ENCODE results near the gene PTPN6.
"Not testable (repeated sequence)": the region's sequence is repeated elsewhere in the genome, so short reads cannot be mapped to it uniquely, and the experiment has no call there.

Gene PTPN6

DNA sequence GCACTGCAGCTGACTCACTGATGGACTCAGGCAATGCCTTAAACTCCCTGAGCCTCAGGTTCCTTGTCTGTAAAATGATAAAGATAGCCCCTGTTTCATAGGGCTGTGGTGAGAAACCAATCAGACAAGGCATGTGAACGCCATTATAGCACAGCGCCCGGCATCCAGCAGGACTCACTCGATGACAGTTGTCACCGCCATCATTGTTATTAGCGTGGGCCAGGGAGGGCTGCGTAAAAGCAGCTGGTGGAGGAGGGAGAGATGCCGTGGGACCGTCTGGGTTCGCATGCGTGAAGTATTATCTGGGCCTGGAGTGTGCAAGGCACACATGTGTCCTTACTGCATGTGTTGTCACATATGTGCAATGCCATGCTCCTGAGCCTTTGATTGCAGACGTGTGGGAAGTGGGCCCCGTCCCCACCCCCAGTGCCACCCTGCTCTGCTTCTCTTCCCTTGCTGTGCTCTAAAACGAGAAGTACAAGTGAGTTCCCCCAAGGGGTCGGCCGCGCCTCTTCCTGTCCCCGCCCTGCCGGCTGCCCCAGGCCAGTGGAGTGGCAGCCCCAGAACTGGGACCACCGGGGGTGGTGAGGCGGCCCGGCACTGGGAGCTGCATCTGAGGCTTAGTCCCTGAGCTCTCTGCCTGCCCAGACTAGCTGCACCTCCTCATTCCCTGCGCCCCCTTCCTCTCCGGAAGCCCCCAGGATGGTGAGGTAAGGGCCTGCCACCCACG is at the start of gene PTPN6:
Gene PTPN6, plus strand, starts transcription at position 546 of the 730 bp plus-strand sequence. Its CDS starts 157 bp downstream, at position 703.
- DNase-seq, result peak; percentile 62

DNA sequence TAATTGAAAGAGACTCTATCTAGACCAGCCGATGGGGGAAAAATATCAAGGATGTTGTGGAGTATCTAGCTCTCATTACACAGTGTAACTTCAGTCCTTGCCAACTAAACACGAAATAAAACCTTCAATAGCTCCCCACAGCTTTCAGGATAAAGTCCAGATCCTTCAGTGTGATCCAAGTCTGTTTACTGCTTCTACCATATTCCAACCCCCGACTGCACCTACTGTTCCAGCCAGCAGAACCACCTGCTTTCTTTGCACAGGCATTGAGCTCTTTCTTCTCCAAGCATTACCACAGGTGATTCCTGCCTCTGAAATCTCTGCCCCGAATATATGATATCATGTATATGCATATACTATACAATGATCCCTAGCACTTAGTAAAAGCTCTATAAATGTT is 48.7 kb upstream of the PTPN6 start:
- DNase-seq, result no peak

DNA sequence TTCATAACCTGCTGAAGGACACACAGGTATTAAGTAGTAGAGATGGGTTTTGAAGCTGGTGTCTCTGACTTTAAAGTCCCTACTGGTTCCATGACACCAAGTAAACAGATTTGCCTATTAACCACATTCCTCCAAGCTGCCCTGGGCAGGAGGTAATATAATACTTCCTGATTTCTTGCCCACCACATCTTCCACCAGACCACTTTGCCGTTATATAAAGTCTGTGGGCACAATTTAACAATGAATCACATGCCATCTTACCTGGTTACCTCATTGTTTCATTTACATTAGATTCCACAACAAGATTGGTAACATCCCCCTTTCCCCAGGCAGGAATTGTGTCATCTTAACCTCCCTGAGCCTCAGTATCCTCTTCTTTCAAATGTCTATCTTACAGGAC is 47.4 kb upstream of the PTPN6 start:
- no peak for DNase-seq

- DNase-seq, result peak; percentile 95
Observed at GRCh38 chr12:6904280-6905276, 46.6 kb upstream of the PTPN6 start, which contains the start of gene LRRC23. Gene LRRC23 (plus strand): TSS chr12:6904822. CDS start chr12:6905634, 812 bp downstream.

DNA sequence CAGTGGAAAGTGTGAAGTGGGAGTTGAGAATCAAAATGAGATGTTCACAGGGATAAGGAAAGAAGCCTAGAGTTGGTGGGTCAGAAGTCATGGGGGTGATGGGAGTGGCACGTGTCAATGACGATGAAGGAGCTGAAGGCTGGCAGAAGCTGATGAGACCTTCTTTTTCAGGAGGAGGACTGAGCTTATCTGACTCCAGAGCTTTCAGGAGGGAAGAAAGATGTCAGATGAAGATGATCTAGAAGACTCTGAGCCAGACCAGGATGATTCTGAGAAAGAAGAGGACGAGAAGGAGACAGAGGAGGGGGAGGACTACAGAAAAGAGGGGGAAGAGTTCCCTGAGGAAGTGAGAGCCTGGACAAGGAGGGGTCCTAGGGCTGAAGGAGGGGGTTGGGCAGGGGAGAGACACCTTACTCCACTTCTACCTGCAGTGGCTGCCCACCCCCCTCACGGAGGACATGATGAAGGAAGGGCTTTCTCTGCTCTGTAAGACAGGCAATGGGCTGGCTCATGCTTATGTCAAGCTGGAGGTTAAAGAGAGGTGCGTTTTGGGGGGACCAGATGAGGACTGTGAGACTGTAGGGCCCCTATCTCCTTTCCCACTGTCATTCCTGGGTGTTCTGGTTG is 45.6 kb upstream of the PTPN6 start:
- DNase-seq, result no peak

GRCh38 chr12:6908141-6908540 is 43.0 kb upstream of the PTPN6 start:
- DNase-seq, result not testable (repeated sequence)

DNA sequence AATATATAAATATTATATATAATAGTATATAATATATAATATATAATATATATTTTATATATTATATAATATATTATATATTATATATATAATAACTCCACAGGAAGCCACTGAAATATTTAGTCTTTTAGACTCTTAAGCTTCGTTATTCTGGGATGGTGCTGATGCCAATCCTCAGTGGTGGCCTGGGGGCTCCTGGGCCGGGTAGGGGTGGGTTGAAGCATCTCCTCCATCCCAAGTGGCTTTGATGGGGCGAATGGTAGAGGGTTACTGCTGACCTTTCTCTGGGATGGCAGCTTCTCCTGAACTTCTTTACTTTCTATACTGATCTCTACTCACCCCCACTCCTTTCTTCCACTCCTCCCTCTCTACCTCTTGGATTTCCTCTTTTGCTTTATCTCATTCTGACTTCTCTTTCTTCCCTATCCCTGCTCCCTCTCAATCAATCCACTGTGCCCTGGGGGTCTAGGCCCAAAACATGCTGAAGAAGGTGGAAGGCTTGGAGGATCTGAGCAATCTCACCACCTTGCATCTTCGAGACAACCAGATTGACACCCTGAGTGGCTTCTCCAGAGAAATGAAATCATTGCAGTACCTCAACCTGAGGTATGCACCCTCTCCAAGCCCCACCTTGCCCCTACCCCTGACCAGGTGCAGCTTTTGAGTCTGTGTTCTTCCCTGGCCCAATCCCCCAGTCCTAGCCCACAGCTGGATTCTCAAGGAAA is 41.6 kb upstream of the PTPN6 start:
- DNase-seq, result no peak

DNA sequence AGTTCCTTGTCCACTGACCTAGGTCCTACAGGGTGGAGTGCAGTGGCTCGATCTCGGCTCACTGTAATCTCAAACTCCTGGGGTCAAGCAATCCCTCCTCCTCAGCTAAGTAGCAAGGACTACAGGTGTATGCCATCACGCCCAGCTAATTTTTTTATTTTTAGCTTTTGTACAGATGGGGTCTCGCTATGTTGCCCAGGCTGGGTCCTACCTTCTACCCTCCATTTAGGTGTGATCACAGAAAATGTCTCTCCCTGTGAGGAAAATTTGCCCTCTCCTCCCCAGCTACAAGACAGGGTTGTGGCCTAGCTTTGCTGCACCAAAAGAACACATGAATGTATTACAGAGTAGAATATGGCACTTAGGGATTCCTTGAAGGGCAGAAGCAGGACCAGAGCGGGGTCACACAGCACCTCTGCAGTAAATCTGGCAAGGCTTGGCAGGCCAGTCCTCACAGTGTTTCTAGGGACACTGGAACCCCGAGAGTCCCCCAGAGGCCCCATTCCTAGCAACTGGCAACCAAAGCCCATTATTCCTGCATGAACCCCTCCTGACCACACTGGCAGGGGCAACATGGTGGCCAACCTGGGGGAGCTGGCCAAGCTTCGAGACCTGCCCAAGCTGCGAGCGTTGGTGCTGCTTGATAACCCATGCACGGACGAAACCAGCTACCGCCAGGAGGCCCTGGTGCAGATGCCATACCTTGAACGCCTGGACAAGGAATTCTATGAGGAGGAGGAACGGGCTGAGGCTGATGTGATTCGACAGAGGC is 38.8 kb upstream of the PTPN6 start:
- no peak for DNase-seq

GRCh38 chr12:6914246-6914946 is 36.8 kb upstream of the PTPN6 start, which contains the start of gene ENO2:
Gene ENO2 (plus strand): TSS chr12:6914580. CDS start chr12:6915833, 1,253 bp downstream.
- DNase-seq, result peak; percentile 80

DNA sequence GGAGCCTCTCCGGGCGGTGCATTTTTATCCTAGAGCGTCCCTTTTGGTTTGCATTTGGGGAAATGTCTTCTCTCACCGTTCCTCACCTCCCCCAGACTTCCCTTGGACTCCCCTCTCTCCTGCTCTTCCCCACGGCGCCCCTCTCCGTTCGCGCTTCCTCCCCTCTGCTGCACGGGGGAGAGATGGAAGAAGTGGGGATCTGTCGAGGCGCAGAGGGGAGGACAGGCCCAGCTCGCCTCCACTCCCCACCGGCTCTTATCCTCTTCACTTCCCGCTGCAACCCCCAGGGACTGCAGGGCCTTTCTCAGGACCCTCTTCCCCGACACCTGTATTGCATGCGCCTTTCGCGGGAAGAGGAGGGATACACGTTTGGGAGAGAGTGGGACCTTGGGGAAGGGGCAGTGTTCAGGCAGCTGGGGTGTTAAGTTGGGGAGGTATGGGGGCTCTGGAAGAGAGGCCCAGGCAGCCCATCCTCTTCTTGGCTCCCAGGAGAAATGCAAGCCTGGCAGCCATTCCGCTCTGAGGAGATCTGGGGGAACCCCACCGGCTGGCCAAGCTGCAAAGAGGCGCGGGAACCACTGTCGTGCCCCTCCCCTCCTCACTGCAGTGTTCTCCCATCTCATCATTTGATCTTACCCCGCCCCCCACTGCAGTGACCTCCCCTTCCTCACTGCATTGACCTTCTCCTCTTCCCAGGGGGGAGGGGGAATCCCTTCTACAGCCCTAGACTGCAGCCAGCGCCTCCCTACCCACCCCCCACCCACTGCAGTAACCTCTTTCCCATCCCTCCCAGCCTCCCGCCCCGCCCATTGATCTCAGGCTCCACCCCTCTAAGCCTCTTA is 36.0 kb upstream of the PTPN6 start:
- no peak for DNase-seq

DNA sequence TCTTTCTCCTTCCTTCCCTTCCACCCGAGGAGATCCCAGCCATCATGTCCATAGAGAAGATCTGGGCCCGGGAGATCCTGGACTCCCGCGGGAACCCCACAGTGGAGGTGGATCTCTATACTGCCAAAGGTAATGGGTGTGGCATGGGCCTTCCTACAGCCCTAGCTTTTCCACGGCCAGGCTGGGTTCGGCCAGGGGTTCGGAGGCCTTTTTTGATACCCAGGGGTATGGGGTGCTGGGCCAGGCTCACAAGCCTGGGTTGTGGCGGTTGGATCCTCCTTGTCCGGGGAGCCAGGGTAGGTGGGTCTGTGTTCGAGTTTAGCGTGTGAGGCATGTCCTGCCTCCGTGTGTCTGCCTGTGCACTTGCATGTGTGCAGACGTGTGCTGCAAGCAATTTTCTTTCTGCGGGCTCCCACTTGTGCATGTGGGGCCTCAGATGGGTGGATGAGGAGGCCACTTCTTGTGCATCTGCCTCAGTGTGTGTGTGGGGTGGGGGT is 35.3 kb upstream of the PTPN6 start:
- DNase-seq, result no peak

DNA sequence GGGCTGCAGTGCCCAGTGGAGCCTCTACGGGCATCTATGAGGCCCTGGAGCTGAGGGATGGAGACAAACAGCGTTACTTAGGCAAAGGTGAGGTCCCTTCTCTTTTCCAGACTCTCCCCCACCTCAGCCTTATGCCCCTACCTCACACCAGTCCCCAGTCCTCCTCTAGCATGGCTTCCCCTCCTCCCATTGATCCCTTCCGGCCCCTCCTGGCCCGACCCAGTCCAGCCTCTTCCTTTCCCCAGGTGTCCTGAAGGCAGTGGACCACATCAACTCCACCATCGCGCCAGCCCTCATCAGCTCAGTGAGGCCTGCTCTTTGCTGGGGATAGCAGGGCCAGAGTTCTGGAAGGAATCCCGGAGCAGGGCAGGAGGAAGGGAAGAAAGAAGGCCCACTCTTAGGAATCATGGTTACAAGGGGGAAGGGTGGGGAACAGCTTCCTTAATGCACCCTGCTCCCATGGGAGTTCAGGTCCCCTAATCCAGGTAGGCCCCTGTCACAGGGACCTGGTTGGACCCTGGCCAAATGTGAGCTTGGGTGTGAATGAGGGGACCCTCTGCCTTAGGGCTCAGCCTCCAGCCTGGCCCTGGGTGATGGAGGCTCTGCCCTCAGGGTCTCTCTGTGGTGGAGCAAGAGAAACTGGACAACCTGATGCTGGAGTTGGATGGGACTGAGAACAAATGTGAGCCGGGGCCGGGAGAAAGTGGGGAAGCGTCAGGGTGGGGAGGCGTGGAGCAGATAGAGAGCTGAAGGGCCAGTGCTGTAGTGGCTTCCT is 34.5 kb upstream of the PTPN6 start:
- DNase-seq, result no peak

DNA sequence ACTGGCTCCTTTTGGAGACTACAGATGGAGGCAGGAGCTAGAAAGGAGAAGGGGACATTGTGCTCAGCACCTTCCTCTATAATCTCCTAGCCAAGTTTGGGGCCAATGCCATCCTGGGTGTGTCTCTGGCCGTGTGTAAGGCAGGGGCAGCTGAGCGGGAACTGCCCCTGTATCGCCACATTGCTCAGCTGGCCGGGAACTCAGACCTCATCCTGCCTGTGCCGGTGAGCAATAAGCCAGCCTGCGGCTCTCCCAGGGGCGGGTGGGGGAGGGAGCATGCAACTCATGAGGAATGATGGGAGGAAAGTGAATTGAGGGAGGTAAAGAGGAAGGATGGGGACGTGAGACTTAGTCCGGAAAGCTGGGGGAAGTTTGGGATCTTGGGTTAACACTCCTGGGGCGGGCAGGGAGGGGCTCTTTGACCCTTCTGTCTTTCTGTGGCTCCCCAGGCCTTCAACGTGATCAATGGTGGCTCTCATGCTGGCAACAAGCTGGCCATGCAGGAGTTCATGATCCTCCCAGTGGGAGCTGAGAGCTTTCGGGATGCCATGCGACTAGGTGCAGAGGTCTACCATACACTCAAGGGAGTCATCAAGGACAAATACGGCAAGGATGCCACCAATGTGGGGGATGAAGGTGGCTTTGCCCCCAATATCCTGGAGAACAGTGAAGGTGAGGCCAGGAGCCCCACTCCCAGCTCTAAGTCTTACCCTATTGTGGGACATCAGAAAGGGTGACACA is 33.5 kb upstream of the PTPN6 start:
- DNase-seq, result no peak

DNA sequence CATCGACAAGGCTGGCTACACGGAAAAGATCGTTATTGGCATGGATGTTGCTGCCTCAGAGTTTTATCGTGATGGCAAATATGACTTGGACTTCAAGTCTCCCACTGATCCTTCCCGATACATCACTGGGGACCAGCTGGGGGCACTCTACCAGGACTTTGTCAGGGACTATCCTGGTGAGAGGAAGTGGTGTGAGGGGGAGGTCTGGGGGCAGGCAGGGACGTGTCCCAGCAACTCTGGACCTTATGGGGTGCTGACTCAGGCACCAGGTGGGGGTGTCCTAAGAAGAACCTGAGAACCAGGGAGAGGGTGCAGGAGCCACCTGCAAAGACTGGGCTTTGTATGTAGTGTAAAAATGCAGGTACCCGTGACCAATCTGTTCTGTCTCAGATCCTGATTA is 31.6 kb upstream of the PTPN6 start:
- no peak for DNase-seq

DNA sequence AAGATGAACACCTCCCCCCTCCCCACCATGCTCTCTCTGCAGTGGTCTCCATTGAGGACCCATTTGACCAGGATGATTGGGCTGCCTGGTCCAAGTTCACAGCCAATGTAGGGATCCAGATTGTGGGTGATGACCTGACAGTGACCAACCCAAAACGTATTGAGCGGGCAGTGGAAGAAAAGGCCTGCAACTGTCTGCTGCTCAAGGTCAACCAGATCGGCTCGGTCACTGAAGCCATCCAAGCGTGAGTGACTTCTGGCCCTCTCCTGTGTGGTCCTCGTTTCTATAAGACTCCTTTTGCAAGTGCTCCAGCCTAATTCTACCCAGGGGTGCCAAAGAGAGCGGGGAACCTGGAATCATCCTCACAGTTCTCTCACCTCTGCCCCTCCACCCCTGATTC is 29.6 kb upstream of the PTPN6 start:
- no peak for DNase-seq

- no peak for DNase-seq
Observed at GRCh38 chr12:6921996-6922946, 28.9 kb upstream of the PTPN6 start.
